HG02885 (cell line): Measurements from ENCODE around the gene ANKLE2.

Experiments used
- ATAC-seq: cut with Tn5 transposase; IDR thresholded peaks from one replicate; pipeline ENCODE4 v1.9.1; 2021; ENCODE audit warnings: mild to moderate bottlenecking; ENCODE audit not compliant: unreplicated experiment, poor library complexity

The ANKLE2 gene

DNA sequence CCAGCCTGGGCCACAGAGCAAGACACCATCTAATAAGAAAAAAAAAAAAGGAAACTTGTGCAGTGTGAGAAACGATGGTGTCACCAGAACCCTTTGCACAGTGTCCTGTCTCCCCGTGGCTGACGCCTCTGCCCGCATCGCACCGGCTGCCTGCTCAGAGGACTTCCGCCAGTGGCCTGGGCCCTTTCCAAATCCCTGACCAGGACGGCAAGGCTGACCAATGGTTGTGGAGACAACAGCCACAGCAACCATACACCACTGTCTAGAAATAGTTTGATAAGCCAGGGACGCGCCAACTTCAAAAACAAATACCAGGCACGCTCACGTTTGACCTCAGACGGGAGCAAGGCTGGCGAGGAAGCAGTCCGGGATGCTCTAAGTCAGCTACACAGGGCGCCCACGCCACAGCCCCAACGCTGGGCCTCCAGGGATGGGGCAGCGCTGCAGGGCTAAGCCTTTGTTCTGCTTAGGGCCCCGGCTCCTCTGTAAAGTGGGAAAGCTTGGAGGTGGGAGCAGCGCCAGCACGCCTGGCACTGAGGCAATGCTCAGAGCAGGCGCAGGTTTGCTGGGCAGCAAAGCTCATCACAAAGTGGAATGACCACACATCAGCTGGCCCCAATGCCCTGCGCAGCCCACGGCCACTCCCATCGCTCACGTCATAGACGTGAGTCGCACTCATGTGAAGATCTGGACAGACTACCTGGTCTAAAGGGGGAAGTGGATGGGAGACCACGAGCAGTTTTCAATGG lies 38.4 kb downstream of the ANKLE2 start:
- ATAC-seq = no peak

DNA sequence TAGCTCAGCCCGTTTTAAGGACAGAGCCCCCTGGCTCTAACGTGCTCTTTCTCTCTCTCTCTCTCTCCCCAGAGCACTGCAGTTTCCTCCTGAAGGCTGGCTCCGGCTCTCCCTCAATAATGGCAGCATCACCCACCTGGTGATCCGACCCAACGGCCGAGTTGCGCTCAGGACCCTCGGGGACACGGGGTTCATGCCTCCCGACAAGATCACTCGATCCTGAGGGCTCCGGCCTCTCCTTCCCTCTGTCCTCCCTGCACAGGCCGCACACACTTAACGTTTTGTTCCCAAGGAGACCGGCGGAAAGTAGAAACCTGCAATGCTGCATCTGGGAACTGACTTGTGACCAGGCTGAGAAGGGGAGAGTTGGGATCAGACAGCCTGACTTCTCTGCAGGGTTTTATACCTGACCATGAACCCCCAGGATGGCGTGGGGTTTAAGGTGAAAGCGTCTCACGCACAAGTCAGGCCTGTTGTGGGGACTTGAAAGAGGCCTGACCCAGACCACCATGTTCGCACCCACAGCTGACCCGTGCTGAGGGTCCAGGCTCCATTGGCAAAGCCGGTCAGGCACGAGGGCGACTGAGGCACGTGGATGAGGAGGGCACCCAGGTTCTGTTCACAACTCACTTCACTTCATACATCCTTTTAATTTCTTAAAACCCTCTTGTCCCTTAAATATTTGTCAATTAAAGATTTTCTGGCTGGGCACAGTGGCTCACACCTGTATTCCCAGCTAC lies 40.9 kb downstream of the ANKLE2 start:
- no peak for ATAC-seq

DNA sequence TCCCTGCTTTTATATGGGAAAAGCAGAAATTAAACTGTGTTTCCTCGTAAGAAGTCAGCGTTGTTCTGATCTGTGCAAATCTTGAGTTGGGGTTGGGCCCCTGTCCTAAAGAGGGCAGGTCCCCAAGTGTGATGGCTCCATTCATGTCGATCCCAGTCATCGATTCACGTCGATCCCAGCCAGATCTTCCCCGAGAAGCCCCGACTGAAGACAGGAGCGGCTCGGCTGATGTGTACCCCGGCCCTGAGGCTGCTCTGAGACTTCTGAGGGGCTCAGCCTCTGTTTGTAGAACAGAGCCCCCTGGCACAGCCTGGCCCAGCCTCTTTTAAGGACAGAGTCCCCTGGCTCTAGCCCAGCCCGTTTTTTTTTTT lies 41.7 kb downstream of the ANKLE2 start:
- no peak for ATAC-seq

DNA sequence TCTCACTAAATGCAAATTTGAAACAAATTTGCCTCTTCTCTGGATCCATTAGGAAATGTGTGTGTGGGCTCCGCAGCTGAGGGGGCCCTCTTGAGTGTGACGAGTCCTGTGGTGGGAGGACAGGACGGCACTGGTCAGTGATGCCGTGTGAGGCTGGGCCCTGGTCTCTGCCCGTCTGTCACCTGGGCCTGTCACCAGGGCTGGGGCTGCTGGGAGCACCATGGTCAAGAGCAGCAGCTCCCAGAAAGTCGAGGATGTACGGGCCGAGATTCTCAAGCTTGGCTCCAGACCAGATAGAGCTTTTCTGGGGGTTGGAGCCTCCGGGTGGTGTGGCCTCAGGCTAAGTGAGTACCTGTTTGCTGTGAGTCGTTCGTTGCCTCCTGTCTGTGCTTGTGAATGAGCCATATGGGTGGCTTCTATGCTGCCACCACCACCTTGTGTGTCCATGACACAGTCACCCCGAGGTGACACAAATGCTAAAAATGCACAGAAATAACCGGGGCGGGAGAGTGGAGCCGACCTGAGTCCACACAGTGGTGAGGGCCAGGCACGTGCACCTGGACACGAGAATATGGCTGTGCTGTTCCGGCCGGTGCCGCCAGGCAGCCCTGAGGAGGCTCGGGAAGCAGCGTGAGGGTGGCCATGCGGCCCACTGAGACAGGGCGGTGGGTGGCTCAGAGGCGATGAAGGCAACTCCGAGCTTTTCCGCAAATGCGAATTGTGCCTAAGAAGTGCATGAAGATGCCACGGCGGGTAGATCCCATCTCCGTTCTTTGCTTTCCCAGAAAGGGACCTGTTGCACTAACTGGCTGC lies 42.3 kb downstream of the ANKLE2 start:
- no peak for ATAC-seq

DNA sequence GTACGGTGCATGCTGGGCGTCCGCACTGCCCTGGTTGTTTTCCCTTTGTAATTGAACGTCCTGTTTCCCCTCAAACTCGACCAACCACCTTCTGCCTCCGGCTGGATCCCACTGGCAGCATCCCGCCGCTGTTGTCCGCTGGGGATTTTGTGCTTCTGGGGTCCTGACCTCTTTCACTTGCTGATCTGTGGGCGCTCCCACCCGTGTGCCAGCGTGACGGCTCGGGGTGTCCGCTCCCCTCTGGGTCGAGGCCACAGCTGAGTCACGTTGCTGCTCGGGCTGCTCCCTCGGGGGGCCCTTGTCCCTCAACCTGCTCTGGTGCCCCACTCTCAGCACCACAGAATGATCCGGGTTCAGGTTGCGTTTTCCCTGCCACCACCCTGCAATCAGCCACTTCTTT lies 43.0 kb downstream of the ANKLE2 start:
- no peak for ATAC-seq

DNA sequence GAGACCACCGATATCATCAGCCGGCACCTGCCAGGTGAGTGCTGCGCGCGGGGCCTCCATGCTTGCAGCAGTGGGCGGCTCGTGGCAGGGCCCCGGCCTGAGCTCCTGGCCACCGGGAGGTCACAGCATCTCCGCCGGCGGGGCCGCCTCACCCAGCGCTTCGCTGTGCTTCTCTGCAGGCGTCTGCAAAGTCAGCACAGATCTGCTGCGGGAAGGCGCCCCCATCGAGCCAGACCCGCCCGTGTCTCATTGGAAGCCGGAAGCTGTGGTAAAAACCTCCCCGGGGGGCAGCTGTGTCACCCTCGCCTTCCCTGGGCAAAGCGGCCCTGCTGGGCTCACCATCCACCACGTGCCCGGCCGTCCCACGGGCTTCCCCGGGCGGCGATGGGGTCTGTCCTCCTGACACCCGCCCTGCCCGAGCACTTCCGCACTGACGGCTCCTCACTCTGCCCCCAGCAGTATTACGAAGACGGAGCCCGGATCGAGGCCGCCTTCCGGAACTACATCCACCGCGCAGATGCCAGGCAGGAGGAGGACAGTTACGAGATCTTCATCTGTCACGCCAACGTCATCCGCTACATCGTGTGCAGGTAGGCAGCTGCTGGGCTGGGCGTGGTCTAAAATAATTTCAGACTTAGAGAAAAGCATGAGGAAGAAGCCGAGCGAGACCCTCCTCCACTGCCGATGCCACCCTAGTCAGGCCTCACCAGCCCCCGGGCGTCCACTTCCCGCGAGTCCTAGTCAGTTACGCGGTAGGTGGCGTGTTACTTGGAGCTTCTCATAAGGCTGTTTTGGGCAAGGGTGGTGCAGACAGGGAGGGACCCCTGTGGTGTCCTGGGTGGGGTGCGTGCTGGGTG lies 43.9 kb downstream of the ANKLE2 start:
- ATAC-seq = no peak

DNA sequence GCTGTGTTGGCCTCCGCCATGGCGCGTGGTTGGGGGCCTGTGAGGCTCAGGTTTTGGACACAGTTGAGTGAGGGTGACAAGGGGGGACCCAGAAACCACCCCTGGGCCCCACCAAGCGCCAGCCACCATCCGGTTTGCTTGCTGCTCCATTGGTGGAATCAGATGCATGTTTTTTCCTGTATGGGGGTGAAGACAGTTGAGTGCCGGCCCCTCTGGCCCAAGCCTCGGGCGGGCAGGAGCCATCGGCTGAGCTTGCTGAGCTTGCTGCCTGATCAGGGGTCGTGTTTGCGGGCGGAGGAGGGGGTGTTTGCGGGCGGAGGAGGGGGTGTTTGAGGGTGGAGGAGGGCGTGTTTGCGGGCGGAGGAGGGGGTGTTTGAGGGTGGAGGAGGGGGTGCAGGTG lies 44.6 kb downstream of the ANKLE2 start:
- no peak for ATAC-seq

DNA sequence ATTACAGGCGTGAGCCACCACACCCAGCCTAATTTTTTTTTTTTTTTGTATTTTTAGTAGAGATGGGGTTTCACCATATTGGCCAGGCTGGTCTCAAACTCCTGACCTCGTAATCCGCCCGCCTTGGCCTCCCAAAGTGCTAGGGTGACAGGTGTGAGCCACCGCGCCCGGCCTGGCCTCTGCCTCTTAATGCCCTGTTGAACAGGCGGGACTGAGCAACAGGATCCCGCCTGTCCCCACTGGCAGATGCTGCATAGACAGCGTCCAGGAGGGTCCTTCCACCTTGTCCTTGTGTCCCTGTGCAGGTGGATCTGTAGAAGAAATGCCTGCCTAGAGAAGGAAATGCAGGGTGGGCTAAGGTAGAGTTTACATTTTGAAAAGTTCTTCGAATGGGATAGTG lies 45.3 kb downstream of the ANKLE2 start:
- no peak for ATAC-seq

DNA sequence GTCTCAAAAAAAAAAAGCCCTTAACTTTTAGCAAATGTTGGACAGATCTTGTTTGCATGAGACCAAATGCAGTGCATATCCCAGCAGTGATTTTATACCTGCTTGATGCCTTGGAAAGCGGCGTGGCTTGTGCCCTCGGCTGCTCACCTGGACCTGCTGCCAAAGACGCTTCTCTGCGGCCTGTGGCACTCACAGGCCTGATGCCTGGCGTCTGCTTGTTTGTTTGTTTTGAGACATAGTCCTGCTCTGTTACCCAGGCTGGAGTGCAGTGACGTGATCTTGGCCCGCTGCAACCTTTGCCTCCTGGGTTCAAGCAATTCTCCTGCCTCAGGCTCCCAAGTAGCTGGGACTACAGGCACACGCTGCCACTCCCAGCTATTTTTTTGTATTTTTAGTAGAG lies 45.8 kb downstream of the ANKLE2 start:
- no peak for ATAC-seq

DNA sequence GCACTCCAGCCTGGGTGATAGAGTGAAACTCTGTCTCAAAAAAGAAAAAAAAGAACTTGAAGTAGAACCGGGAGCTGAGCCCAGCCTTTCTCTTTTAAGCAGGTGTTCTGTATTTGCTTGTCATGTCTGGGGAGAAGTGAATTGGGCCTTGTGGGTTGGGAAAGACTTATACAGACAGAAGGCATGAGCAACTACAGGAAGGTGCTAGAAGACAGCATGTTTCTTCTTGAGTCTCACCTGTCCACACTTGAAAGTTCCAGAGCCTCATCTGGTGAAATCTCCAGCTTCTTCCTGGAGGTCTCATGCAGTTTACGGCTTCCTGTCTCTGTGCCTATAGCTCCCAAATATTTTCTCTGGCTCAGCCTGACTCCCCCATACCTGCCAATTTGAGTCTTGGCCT lies 48.5 kb downstream of the ANKLE2 start:
- ATAC-seq = no peak

DNA sequence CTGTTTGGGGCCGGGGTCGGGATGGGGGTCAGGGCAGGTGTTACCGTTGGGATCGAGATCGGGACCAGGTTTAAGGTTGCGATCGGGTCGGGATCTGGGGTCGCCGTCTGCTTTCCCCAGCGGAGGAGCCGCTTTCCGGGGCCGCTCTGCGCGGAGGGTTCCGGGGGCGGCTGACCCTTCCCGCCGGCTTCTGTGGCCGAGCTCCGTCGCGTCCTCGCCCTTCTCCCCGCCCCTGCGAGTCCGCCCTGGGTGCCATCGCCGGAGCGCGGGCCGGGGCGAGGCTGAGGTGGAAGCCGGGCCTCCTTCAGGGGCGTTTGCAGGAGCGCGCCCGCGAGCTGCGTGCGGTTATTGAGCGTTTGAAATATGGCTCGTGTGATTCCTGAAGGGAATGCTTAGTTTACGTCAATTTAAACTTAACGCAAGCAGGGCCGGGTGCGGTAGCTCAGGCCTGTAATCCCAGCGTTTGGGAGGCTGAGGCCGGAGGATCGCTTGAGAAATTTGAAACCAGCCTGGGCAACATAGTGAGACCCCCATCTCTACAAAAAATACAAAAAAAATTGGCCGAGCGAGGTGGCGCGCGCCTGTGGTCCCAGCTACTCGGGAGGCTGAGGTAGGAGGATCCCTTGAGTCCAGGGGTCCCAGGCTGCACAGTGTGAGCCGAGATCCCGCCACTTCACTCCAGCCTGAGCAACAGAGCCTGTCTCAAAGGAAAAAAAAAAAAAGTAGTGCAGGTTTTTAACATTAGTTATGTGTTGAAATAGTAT lies 50.4 kb downstream of the ANKLE2 start:
- ATAC-seq = peak; percentile 18

DNA sequence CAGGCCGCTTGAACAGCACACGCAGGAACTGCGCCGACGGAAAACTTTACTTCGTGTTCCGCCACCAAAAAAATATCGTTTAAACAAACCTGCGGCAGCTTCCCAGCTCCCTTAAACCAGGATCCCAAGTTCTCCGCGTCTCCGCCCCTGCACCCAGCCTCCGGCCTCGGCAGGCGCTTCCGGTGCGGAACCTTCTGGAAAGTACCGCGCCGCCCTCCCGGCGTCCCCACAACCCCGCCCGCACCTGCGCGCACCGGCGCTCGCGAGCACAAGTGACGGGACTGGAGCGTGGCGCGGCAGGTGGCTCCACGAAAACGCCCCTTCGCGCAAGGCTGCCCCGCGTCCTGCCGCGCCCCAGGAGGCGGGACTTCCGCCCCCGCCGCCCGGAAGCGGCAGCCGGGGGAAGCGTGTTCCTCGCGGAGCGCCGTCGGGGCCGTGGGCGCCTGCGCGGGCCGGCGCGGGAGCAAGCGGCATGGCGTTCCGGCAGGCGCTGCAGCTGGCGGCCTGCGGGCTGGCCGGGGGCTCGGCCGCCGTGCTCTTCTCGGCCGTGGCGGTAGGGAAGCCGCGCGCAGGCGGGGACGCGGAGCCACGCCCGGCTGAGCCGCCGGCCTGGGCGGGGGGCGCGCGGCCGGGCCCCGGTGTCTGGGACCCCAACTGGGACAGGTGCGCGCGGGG lies 51.1 kb downstream of the ANKLE2 start, which contains the start of gene PGAM5:
PGAM5 (plus strand) TSS at position 438 of the 675 bp plus-strand sequence; CDS start at position 473, 35 bp downstream.
- peak; percentile 87 for ATAC-seq

DNA sequence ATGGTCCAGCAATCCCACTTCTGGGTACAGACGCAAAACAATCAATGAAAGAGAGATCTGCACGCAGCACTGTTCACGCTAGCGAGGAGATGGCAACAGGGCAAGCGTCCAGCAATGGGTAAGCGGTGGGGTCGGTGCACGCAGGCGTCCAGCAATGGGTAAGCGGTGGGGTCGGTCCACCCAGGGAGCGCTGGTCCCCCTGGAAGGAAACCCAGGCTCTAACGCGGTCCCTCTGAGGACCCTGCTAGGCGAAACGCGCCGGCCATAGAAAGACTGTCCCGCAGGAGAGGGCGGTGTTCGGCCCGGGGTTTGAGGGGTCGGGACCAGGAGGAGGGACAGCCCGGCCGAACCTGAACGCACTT lies 51.6 kb downstream of the ANKLE2 start:
- ATAC-seq = peak; percentile 26

DNA sequence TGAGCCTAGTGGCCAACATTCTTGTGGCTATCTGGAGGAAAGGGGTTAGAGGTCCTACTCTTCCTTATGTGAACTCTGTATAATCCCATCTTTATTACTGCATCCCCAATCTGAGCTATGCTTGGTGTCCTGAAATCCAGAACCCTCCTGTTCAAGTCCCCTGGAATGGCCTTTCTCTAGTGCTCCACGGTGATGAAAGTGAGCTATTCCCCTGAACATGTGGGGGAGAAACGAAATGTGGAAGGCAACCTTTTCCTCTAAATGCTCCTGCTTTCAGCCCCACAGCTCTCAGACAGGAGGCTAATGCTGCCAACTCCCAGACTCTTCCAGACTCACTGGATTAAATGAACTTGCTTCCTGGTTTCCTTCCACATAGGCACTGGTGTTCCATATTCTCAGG lies 53.5 kb downstream of the ANKLE2 start:
- ATAC-seq = no peak

DNA sequence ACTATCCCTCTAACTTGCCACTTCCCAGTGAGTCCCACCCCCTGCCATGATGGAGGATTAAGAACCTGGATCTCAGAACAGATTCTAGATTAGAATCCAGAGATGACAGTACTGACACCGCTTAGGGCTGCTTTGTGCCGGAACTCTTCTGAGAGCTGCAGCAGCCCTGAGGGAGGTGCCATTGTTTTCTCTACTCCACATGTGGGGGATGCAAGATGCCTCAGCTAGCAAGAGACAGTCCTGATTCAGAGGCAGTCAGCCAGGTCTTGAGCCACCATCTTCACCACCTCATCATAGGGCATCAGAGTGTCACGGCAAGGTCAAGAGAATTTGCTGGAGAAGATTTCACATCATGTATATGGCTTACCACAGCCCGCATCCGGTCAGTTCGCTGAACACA lies 54.4 kb downstream of the ANKLE2 start:
- ATAC-seq = no peak

DNA sequence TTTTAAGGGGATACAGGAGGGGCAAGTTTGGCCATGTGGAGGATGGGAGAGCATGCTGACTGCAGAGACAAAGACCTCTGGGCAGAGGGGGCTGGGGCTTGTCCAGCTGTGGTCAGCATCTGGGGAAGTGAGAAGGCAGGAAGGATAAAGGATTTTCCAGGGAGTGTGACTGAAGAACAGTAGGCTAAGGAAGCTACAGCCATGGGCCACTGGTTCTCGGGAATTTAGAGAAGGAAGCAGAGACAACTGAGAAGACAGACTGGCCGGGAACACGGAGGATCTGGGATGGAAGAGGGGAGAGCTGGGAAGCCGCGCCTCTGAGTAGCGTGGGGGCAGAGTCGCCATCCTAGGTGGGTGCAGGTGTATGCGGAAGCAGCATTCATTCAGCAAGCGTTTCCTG lies 58.0 kb downstream of the ANKLE2 start:
- ATAC-seq = no peak

DNA sequence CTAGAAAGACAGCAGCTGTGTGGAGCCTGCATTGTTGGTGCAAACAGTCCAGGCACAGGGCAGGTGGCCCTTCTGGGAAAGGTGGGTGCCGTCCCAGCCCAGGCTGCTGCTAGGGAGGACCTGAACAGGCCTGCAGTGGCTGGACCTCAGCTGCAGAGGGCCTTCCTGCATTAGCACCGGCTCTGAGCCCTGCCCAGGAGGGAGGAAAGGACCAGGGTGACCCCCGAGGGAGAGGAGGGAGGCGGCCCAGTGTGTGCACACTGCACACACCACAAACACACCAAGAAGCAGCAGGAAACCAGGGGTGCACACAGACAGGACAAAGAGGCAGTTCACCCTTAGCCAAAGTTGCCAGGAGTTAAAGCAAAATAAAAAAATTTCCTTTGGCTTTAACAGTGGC lies 59.0 kb downstream of the ANKLE2 start:
- no peak for ATAC-seq

DNA sequence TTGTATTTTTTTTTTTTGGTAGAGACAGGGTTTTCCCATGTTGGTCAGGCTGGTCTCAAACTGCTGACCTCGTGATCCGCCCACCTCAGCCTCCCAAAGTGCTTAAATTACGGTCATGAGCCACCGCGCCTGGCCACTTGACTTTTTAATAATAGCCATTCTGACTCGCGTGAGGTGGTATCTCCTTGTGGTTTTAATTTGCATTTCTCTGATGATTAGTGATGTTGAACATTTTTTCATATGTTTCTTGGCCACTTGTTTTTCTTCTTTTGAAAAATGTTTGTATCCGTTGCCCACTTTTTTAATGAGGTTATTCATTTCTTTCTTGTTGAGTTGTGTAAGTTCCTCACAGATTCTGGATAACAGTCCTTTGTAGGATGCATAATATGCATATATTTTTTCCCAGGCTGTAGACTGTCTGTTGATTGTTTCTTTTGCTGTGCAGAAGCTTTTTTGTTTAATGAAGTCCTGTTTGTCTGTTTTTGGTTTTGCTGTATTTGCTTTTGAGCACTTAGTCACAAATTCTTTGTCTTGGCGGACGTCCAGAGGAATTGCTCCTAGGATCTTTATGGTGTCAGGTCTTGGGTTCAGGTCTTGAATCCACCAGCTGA lies 61.3 kb downstream of the ANKLE2 start:
- no peak for ATAC-seq

DNA sequence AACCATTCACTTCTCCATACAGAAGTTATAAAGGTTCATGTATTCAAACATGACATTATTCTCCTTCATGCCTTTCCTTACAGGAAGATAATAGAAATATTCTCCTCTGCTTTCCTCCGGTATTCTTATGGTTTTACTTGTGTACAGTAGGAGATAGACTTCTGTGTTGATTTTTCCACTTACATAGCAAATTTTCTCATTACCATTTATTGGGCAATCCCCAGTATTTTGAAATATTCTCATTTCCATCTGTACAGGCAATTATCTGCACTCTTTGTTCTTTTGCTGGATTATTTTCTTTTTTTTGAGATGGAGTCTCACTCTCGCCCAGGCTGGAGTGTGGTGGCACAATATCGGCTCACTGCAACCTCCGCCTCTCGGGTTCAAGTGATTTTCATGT lies 63.3 kb downstream of the ANKLE2 start:
- no peak for ATAC-seq
